Measurements from ENCODE around the gene RFX7.

Gene RFX7

DNA sequence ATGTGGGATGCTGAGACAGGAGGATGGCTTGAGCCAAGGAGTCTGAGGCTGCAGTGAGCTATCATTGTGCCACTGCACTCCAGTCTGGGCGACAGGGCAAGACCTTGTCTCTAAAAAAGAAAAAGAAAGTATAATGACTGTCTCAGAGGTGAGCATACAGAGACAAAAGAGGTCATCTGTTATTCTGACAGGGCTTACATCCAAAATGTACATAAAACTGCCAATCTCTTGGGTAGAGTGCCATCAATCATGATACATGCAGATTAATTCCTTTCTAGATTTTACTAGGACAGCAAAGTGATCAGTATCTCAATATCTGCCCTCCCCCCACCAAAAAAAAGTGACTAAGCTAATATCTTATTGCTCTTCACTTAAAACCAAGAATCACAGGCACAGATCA, 41.0 kb downstream of the RFX7 start:
- TF ChIP-seq, protein P1, sequence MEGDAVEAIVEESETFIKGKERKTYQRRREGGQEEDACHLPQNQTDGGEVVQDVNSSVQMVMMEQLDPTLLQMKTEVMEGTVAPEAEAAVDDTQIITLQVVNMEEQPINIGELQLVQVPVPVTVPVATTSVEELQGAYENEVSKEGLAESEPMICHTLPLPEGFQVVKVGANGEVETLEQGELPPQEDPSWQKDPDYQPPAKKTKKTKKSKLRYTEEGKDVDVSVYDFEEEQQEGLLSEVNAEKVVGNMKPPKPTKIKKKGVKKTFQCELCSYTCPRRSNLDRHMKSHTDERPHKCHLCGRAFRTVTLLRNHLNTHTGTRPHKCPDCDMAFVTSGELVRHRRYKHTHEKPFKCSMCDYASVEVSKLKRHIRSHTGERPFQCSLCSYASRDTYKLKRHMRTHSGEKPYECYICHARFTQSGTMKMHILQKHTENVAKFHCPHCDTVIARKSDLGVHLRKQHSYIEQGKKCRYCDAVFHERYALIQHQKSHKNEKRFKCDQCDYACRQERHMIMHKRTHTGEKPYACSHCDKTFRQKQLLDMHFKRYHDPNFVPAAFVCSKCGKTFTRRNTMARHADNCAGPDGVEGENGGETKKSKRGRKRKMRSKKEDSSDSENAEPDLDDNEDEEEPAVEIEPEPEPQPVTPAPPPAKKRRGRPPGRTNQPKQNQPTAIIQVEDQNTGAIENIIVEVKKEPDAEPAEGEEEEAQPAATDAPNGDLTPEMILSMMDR (conservative IDR thresholded peaks at IDR 0.05): no peak
- H3K27ac ChIP-seq: no peak overlapping the region

- TF ChIP-seq, protein P1 (conservative IDR thresholded peaks at IDR 0.05): no peak
- H3K27ac ChIP-seq: no peak overlapping the region
Measured at GRCh38 chr15:56199038-56199437, 44.6 kb downstream of the RFX7 start.

- no peak overlapping the region for H3K27ac ChIP-seq
- TF ChIP-seq, protein P1 (conservative IDR thresholded peaks at IDR 0.05): no peak
Measured at GRCh38 chr15:56194035-56194434, 49.6 kb downstream of the RFX7 start.

DNA sequence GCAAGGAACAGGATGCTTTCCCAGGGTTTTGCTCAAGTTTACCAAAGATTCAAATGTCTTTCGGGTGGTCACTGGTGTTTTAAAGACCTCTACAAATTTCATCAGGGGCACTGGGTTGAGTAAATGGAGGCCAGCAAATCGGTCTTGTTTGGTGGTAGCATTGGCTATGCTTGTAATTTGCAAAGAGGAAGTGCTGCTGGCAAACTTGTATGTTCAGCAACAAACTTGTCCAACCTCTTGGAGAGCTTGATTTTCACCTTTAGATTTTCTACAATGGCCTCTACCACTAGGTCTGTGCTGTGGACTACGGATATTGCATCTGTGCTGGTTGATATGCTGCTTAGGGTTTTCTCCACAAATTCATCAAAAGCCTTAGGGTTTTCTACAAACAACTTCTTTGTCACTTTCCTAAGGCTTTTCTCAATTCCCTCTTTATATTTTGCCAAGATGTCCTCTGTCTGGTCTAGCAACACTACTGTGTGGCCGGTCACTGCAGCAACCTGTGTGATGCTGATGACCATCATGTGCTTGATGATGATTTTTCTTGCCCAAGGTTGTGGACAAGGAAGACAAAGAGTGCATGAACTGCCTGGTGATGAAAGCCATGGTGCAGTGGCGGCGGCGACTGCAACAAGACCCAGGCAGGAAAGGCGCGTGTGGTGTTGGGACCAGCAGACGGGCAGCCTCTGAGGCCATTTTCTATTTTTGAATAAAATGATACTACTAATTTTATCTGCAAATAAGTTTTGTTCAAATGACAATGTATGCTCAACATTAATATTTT, 50.8 kb downstream of the RFX7 start:
- TF ChIP-seq, protein P1 (conservative IDR thresholded peaks at IDR 0.05): no peak
- no peak overlapping the region for H3K27ac ChIP-seq

- TF ChIP-seq, protein P1 (conservative IDR thresholded peaks at IDR 0.05): no peak
- no peak overlapping the region for H3K27ac ChIP-seq
Measured at GRCh38 chr15:56187665-56188064, 56.0 kb downstream of the RFX7 start.

DNA sequence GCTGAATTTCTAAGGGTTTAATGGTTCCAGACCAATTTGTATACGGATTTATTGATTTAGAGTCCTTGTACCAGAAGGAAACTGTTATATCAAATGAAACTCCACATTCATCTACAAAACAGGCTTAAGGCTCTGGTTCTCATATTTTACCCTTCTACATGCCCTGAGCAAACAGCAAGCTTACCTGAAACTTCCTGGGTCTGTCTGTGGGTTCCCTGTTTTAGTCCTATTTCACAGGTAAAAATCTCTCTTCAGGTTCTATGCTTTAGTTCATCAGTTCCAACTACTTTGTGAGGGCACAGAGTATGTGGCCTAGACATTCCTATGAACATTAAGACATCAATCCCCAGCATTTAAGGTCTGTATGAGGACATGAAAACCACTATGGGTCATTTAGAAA, 57.7 kb downstream of the RFX7 start:
- H3K27ac ChIP-seq: no peak overlapping the region
- TF ChIP-seq, protein P1 (conservative IDR thresholded peaks at IDR 0.05): no peak

GRCh38 chr15:56184516-56184915, 59.2 kb downstream of the RFX7 start:
- TF ChIP-seq, protein P1 (conservative IDR thresholded peaks at IDR 0.05): no peak

More at GRCh38 chr15:56184516-56184915, 59.2 kb downstream of the RFX7 start:
- no peak overlapping the region for H3K27ac ChIP-seq
